GM12878 (cell line): ENCODE data around the gene SRRM2. TPM values are rescaled to one million over a fixed set of nuclear protein-coding genes. Genes with fewer than 3 reads are reported as not detected.

Experiments used
- BCL11A ChIP-seq: IDR thresholded peaks from 2 replicates; pipeline ENCODE4 v1.6.1; 2011; ENCODE audit warnings: low read depth, low read length
- CHD2 ChIP-seq: IDR thresholded peaks from 2 replicates; pipeline ENCODE4 v1.6.1; 2011; ENCODE audit warnings: low read depth, low read length, improper control_type of control experiment, borderline replicate concordance
- FOXM1 ChIP-seq: IDR thresholded peaks from 2 replicates; pipeline ENCODE4 v1.6.1; 2012; ENCODE audit warnings: low read depth, mild to moderate bottlenecking, inconsistent platforms, low read length, moderate library complexity
- JUNB ChIP-seq: IDR thresholded peaks from 2 replicates; pipeline ENCODE4 v1.6.1; 2016; ENCODE audit warnings: antibody characterized with exemption, mild to moderate bottlenecking
- NBN ChIP-seq: fragments of 450-650 bp; IDR thresholded peaks from 2 replicates; pipeline ENCODE4 v1.6.1; 2016
- NFIC ChIP-seq: IDR thresholded peaks from 2 replicates; pipeline ENCODE4 v1.6.1; 2012; ENCODE audit warnings: low read depth, mild to moderate bottlenecking, inconsistent platforms, low read length, moderate library complexity
- NFXL1 ChIP-seq: fragments of 450-650 bp; IDR thresholded peaks from 2 replicates; pipeline ENCODE4 v1.6.1; 2017; ENCODE audit warnings: antibody characterized with exemption, mild to moderate bottlenecking, borderline replicate concordance
- PAX8 ChIP-seq: fragments of 450-650 bp; IDR thresholded peaks from 2 replicates; pipeline ENCODE4 v1.6.1; 2017; ENCODE audit warnings: mild to moderate bottlenecking, moderate library complexity
- POLR2A ChIP-seq: IDR thresholded peaks from 2 replicates; pipeline ENCODE4 v1.6.1; 2011; ENCODE audit warnings: low read depth, mild to moderate bottlenecking, low read length
- POLR2AphosphoS5 ChIP-seq: IDR thresholded peaks from 2 replicates; pipeline ENCODE4 v1.6.1; 2011; ENCODE audit warnings: mild to moderate bottlenecking, low read length, inconsistent platforms
- POU2F2 ChIP-seq: IDR thresholded peaks from 3 replicates; pipeline ENCODE4 v1.6.1; 2011; ENCODE audit warnings: low read depth, mild to moderate bottlenecking, low read length, borderline replicate concordance
- ZBTB11 ChIP-seq: fragments of 450-650 bp; formaldehyde crosslinking; IDR thresholded peaks from 2 replicates; pipeline ENCODE4 v1.5.0; 2022; ENCODE audit warnings: mild to moderate bottlenecking, missing genetic modification characterization
- ZNF207 ChIP-seq: fragments of 450-650 bp; IDR thresholded peaks from 2 replicates; pipeline ENCODE4 v1.6.1; 2014; ENCODE audit warnings: antibody characterized with exemption, mild to moderate bottlenecking, borderline replicate concordance
- ZNF24 ChIP-seq: fragments of 450-650 bp; IDR thresholded peaks from 2 replicates; pipeline ENCODE4 v1.6.1; 2017; ENCODE audit warnings: antibody characterized with exemption, mild to moderate bottlenecking
- polyA plus RNA-seq, 11 experiments: library from polyadenylated mRNA; depleted of rRNA in 4 of 11; unstranded in 6 of 11; stranded (reverse) in 5 of 11; fragments of >200 nt; fragmentation: Nextera tagmentation in 4 of 11; fragmentation: Illumina TruSeq in 1 of 11; extraction: Ambion mirVana in 4 of 11; extraction: Trizol in 1 of 11; gene quantifications; 1 replicate in 1 of 11; 2 replicates in 10 of 11; pipeline versions ENCODE4 v1.2.1 to v1.2.3, GENCODE V29; 2011 to 2016; ENCODE audit warnings: inconsistent platforms in 2 of 11, missing spikeins in 2 of 11, low read depth in 1 of 11
- total RNA-seq, 4 experiments: library from RNA; depleted of rRNA in 3 of 4; stranded (reverse); fragments of >200 nt in 3 of 4; fragmentation: Illumina TruSeq in 1 of 4; extraction: Trizol in 1 of 4; gene quantifications; 2 replicates each; pipeline versions ENCODE4 v1.2.1 to v1.2.3, GENCODE V29; 2013 to 2021

The SRRM2 gene
- total and polyA plus RNA-seq, 10 of the 15 experiments (the other 5 are each of a cell fraction or from before 2014, with no cell fraction given) = 30.1 to 502 (median 196) TPM

DNA sequence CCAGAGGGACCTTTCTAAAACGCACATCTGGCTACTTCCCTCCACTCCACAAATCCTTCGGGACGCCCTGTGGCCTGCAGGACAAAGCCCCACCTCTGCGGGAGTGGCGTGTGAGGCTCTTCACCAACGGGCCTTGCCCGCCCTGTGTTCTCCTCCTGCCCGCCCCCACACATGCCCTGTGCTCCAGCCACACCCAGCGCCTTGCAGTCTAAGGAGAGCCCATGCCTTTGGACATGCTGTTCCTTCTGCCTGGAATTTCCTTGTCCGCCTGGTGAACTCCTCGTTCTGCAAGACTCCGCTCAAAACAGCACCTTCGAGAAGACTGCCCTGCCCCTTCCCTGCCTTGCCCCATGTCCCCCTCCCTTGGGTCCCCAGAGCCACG is 17.2 kb downstream of the SRRM2 start (continued):
- TF ChIP-seq CHD2 (no peak), NFXL1 (no peak), POLR2A (peak; percentile 32; the same call in 1 of the 2 replicates), FOXM1 (no peak), BCL11A (no peak), ZBTB11 (CRISPR knock-in tag) (no peak), ZNF207 (no peak), POU2F2 (0 out of 3 replicates have a peak, but pooled peaks have one; percentile 3), PAX8 (no peak), ZNF24 (no peak), JUNB (no peak), POLR2AphosphoS5 (0 out of 2 replicates have a peak, but pooled peaks have one; percentile 7), NBN (no peak), NFIC (no peak)
